Smooth muscle cell (in vitro differentiated cells): ENCODE results near the gene BRD3. TPM values are rescaled to one million over a fixed set of nuclear protein-coding genes. Genes with fewer than 3 reads are reported as not detected.

Experiments
- DNase-seq: peaks from one replicate; lab custom pipeline; 2025; ENCODE audit not compliant: unreplicated experiment; lab: John Stamatoyannopoulos, UW
- H2AFZ ChIP-seq: fragments of 200-600 bp; sonication (generic); 2 replicates; pipeline ENCODE4 v1.6.0; 2016; ENCODE audit warnings: antibody characterized with exemption, low read depth, mild to moderate bottlenecking
- H3F3A ChIP-seq: fragments of 200-600 bp; sonication (generic); 2 replicates; pipeline ENCODE4 v1.6.0; 2017; ENCODE audit warnings: antibody characterized with exemption, low read depth
- H3K27ac ChIP-seq: fragments of 200-600 bp; sonication (generic); 2 replicates; pipeline ENCODE4 v1.5.1; 2016; ENCODE audit warnings: low read depth, mild to moderate bottlenecking
- H3K27me3 ChIP-seq: fragments of 200-600 bp; sonication (generic); 2 replicates; pipeline ENCODE4 v1.6.1; 2016; ENCODE audit warnings: low read depth, mild to moderate bottlenecking
- H3K36me3 ChIP-seq: fragments of 200-600 bp; sonication (generic); 2 replicates; pipeline ENCODE4 v1.5.1; 2016; ENCODE audit warnings: low read depth
- H3K4me1 ChIP-seq: fragments of 200-600 bp; sonication (generic); 2 replicates; pipeline ENCODE4 v1.5.1; 2016; ENCODE audit warnings: low read depth
- H3K4me2 ChIP-seq: fragments of 200-600 bp; sonication (generic); 2 replicates; pipeline ENCODE4 v1.6.0; 2016; ENCODE audit warnings: mild to moderate bottlenecking
- H3K4me3 ChIP-seq: fragments of 200-600 bp; sonication (generic); 2 replicates; pipeline ENCODE4 v1.5.1; 2016; ENCODE audit warnings: mild to moderate bottlenecking
- H3K79me2 ChIP-seq: fragments of 200-600 bp; sonication (generic); 2 replicates; pipeline ENCODE4 v1.6.0; 2016; ENCODE audit warnings: low read depth, mild to moderate bottlenecking
- H3K9ac ChIP-seq: fragments of 200-600 bp; sonication (generic); 2 replicates; pipeline ENCODE4 v1.6.0; 2016; ENCODE audit warnings: low read depth
- H3K9me3 ChIP-seq: fragments of 200-600 bp; sonication (generic); replicated peaks from 2 replicates; pipeline ENCODE4 v1.5.1; 2016; ENCODE audit warnings: low read depth
- H4K20me1 ChIP-seq: fragments of 200-600 bp; sonication (generic); 2 replicates; pipeline ENCODE4 v1.6.0; 2016; ENCODE audit warnings: low read depth
- WGBS: methylation state at CpG from one replicate; pipeline ENCODE4 v1.1.7; 2016; ENCODE audit warnings: low lambda C conversion rate; 5-methylcytosine and 5-hydroxymethylcytosine counted together
- polyA plus RNA-seq: library from polyadenylated mRNA; unstranded; fragments of >200 nt; fragmentation: Nextera tagmentation; extraction: Ambion mirVana; gene quantifications from 2 replicates; pipeline ENCODE4 v1.2.1, GENCODE V29; 2016
- total RNA-seq: library from RNA; depleted of rRNA; stranded (reverse); fragments of >200 nt; gene quantifications from 2 replicates; pipeline ENCODE4 v1.2.3, GENCODE V29; 2014
- TF ChIP-seq, protein P1 (sequence below): fragments of 200-600 bp; sonication (generic); IDR thresholded peaks from 2 replicates; pipeline ENCODE4 v1.5.1; 2017; ENCODE audit warnings: borderline replicate concordance, mild to moderate bottlenecking, antibody characterized with exemption; ENCODE audit not compliant: insufficient read depth, poor library complexity, severe bottlenecking

Gene BRD3
- total and polyA plus RNA-seq, 2 experiments from 2014 or later = 9.2 to 34.1 TPM

DNA sequence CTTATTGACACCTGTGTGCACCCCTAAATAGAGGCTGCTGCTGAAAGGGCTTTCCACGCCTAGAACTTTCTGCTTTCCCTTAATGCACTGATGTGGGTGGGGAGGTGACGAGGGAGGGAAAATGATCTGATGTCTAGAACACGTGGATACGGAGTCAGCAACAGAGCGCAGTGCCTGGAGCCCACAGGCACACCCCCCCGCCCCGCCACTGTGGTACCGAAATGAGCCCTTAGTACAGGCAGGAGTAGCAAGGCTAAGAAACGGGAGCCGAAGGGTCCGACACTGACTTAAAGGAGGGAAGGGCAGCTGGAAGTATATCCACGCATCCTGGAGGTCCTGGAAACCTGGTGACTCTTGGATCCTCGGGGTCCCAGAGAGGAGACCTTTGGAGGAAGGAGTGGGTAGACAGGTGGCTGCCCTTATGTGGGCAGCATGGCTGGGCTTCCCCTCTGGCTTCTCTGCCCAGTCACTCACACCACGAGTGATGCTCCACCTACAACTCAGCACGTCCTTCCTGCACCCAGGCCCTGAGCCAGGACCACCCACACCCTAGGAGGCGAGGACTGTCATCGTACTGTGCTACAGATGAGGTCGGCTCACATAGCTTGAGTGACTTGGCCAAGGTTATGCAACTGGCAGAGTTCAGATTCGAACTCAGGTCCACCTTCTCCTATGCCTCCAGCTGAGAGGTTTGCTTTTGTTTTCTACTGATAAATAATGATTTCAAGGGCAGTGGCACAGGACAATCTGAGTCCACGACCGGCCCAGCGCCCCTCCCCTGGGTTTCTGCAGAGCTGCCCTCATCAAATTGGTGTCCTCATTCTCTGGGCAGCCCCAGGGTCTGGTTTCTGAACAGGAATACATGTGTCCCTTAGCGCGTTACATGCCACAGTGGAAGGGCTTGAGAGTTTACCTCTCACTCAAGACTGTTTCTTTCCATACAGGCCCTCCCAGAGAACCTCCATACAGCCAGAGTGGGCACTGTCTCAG is 71.0 kb downstream of the BRD3 start:
- H3K4me3 ChIP-seq = no peak overlapping the region
- no peaks in the 10 kb centered on the region for H3F3A ChIP-seq
- peaks cover 3% of the 10 kb centered on the region for H3K79me2 ChIP-seq
- TF ChIP-seq, protein P1, sequence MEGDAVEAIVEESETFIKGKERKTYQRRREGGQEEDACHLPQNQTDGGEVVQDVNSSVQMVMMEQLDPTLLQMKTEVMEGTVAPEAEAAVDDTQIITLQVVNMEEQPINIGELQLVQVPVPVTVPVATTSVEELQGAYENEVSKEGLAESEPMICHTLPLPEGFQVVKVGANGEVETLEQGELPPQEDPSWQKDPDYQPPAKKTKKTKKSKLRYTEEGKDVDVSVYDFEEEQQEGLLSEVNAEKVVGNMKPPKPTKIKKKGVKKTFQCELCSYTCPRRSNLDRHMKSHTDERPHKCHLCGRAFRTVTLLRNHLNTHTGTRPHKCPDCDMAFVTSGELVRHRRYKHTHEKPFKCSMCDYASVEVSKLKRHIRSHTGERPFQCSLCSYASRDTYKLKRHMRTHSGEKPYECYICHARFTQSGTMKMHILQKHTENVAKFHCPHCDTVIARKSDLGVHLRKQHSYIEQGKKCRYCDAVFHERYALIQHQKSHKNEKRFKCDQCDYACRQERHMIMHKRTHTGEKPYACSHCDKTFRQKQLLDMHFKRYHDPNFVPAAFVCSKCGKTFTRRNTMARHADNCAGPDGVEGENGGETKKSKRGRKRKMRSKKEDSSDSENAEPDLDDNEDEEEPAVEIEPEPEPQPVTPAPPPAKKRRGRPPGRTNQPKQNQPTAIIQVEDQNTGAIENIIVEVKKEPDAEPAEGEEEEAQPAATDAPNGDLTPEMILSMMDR = no peak
- H3K4me2 ChIP-seq = no peak overlapping the region
- H3K9ac ChIP-seq = no peak overlapping the region
- no peak overlapping the region for H3K27ac ChIP-seq
- peaks cover 3% of the 10 kb centered on the region for H4K20me1 ChIP-seq
- H3K4me1 ChIP-seq = peaks cover 8% of the 10 kb centered on the region
- 79% methylated on average over 24 of the region's 24 CpGs for WGBS
- no peak for DNase-seq
- no peaks in the 10 kb centered on the region for H3K36me3 ChIP-seq
- H3K9me3 ChIP-seq = no peaks in the 10 kb centered on the region
- no peak overlapping the region for H2AFZ ChIP-seq
- H3K27me3 ChIP-seq = no peaks in the 10 kb centered on the region

DNA sequence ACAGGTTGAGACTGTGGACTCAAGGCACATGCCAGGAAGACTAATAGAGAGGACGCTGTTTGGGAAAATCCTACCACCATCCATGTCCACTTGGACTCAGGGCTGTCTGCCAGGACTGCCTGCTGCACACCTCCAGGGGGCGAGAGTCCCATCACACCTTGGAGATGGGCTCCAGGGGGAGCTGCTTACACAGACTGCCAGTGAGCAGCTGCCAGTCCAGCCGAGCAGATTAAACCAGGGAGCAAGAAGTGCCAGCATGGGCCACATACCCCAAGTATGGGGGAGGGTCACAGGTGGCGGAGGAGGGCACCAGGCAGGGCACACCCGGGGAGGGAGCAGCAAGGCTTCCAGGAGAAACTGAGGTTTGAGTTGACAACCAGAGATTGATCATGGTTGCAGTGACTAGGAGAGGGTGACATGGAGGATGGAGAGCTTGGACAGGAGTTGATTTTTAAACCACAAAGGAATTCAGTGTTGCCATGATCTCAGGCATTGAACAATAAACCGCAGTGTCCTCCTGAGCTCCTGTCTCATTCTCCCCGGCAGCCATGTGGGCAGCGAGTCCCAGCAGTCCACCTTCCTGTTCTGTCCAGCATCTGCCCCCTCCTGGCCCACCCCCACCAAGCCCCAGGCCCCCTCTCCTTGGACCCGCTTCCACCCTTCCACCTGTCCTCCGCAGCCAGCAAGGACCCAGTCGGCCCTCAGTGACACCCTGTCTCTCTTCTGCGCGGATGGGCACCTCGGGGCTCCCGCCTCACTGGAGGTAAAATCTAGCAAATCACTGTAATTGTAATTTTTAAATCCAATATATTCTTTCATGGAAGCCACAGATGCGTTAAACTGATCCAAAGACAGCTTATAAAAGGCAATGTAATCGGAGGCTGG is 72.6 kb downstream of the BRD3 start:
- Histone ChIP-seq H3K9ac (no peak overlapping the region), H3K4me3 (no peak overlapping the region), H4K20me1 (peaks cover 19% of the 10 kb centered on the region), H3K9me3 (no peaks in the 10 kb centered on the region), H3K27me3 (no peaks in the 10 kb centered on the region), H3F3A (no peaks in the 10 kb centered on the region), H2AFZ (no peak overlapping the region), H3K4me2 (no peak overlapping the region), H3K36me3 (no peaks in the 10 kb centered on the region), H3K79me2 (peaks cover 14% of the 10 kb centered on the region), H3K27ac (no peak overlapping the region), H3K4me1 (peaks cover 14% of the 10 kb centered on the region)
- WGBS = 90% methylated on average over 16 of the region's 17 CpGs
- no peak for DNase-seq
- TF ChIP-seq, protein P1 = peak; percentile 9

DNA sequence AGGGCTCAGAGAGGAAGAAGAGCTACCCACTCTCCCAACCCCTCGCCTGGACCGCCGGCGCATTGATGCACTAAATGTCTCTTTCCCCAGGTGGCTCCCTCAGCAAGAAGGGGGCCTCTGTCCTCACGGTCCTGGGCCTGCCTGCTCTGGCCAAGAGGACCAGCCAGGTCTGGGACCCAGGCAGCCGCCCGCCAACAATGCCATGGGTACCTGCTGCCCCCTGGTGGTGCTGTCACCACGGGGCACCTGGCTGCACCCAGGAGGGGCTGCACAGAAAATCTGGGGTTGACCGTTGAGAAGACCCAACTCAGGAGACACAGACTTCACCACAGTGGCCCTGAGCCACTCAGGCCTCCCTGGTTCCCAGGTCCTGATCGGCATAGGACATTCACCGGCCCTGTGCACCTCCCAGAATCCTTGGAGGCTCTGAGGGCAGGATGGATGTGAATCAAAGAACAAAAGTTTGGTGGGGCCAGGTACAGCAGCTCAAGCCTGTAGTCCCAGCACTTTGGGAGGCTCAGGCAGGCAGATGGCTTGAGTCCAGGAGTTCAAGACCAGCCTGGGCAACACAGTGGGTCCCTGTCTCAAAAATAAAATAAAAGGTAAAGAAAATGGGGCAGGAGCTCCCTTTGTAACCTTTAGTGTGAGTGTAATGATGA is 73.3 kb downstream of the BRD3 start:
- peak; percentile 51 for DNase-seq
- TF ChIP-seq, protein P1 = peak; percentile 99
- Histone ChIP-seq H3F3A (no peaks in the 10 kb centered on the region), H2AFZ (no peak overlapping the region), H3K4me3 (no peak overlapping the region), H3K9ac (no peak overlapping the region), H3K4me2 (peak overlapping the region; percentile 99), H3K79me2 (peaks cover 22% of the 10 kb centered on the region), H3K4me1 (peaks cover 18% of the 10 kb centered on the region), H3K27me3 (no peaks in the 10 kb centered on the region), H3K36me3 (no peaks in the 10 kb centered on the region), H4K20me1 (peaks cover 26% of the 10 kb centered on the region), H3K27ac (no peak overlapping the region), H3K9me3 (no peaks in the 10 kb centered on the region)
- WGBS = 13% methylated on average over 11 of the region's 11 CpGs
